Measurements from ENCODE around the gene PSRC1.

DNA sequence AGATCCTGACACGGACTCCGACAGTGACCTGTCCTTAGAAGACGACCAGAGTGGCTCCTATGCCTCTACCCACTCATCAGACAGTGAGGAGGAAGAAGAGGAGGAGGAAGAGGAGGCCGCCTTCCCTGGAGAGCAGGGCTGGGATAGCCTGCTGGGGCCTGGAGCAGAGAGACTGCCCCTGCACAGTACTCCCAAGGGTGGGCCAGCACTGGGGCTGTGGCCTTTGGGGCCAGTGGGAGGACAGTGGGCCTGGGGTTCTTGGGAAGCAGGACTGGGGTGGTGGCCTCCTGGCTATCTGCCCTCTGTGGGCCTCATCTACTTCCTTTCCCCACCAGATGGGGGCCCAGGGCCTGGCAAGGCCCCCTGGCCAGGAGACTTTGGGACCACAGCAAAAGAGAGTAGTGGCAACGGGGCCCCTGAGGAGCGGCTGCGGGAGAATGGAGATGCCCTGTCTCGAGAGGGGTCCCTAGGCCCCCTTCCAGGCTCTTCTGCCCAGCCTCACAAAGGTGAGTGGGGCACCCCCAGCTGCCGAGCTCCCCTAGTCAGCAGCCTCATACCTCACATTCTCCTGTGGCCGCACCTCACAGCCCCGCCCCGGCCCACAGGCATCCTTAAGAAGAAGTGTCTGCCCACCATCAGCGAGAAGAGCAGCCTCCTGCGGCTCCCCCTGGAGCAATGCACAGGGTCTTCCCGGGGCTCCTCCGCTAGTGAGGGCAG lies 10.0 kb downstream of the PSRC1 start:
- TF ChIP-seq, protein P1, sequence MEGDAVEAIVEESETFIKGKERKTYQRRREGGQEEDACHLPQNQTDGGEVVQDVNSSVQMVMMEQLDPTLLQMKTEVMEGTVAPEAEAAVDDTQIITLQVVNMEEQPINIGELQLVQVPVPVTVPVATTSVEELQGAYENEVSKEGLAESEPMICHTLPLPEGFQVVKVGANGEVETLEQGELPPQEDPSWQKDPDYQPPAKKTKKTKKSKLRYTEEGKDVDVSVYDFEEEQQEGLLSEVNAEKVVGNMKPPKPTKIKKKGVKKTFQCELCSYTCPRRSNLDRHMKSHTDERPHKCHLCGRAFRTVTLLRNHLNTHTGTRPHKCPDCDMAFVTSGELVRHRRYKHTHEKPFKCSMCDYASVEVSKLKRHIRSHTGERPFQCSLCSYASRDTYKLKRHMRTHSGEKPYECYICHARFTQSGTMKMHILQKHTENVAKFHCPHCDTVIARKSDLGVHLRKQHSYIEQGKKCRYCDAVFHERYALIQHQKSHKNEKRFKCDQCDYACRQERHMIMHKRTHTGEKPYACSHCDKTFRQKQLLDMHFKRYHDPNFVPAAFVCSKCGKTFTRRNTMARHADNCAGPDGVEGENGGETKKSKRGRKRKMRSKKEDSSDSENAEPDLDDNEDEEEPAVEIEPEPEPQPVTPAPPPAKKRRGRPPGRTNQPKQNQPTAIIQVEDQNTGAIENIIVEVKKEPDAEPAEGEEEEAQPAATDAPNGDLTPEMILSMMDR (IDR thresholded peaks at IDR 0.05) = no peak
- no peak for TF ChIP-seq POLR2A (IDR thresholded peaks at IDR 0.05)
